ENCODE data around the gene KRTAP10-7.
"Not testable (repeated sequence)": the region's sequence is repeated elsewhere in the genome, so short reads cannot be mapped to it uniquely, and the experiment has no call there.

DNA sequence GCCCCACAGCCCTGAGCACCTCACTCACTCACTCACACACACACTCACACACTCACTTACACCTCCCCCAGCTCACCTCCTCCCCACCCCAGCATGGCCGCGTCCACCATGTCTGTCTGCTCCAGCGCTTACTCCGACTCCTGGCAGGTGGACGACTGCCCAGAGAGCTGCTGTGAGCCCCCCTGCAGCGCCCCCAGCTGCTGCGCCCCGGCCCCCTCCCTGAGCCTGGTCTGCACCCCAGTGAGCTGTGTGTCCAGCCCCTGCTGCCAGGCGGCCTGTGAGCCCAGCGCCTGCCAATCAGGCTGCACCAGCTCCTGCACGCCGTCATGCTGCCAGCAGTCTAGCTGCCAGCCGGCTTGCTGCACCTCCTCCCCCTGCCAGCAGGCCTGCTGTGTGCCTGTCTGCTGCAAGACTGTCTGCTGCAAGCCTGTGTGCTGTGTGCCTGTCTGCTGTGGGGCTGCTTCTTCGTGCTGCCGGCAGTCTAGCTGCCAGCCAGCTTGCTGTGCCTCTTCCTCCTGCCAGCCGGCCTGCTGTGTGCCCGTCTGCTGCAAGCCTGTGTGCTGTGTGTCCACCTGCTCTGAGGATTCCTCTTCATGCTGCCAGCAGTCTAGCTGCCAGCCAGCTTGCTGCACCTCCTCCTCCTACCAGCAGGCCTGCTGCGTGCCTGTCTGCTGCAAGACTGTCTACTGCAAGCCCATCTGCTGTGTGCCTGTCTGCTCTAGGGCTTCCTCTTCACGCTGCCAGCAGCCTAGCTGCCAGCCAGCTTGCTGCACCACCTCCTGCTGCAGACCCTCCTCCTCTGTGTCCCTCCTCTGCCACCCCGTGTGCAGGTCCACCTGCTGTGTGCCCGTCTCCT, 46.2 kb downstream of the KRTAP10-7 start, which contains the start of gene KRTAP10-11:
- TF ChIP-seq, protein P1, sequence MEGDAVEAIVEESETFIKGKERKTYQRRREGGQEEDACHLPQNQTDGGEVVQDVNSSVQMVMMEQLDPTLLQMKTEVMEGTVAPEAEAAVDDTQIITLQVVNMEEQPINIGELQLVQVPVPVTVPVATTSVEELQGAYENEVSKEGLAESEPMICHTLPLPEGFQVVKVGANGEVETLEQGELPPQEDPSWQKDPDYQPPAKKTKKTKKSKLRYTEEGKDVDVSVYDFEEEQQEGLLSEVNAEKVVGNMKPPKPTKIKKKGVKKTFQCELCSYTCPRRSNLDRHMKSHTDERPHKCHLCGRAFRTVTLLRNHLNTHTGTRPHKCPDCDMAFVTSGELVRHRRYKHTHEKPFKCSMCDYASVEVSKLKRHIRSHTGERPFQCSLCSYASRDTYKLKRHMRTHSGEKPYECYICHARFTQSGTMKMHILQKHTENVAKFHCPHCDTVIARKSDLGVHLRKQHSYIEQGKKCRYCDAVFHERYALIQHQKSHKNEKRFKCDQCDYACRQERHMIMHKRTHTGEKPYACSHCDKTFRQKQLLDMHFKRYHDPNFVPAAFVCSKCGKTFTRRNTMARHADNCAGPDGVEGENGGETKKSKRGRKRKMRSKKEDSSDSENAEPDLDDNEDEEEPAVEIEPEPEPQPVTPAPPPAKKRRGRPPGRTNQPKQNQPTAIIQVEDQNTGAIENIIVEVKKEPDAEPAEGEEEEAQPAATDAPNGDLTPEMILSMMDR (IDR thresholded peaks at IDR 0.05), result not testable (repeated sequence)
- not testable (repeated sequence) for TF ChIP-seq POLR2A (IDR thresholded peaks at IDR 0.05)

Measured in uterus (tissue), 2 donors.